Immature natural killer cell (primary cell): ENCODE data around the gene RNU1-2. TPM values are rescaled to one million over a fixed set of nuclear protein-coding genes. Genes with fewer than 3 reads are reported as not detected.
"Not testable (repeated sequence)": the region's sequence is repeated elsewhere in the genome, so short reads cannot be mapped to it uniquely, and the experiment has no call there.

Source experiments
- DNase-seq, 3 donors: peaks; one replicate each; pipeline ENCODE4 v3.0.0; 2022; ENCODE audit warnings: mixed read lengths in 1 of 3
- H3K27ac Mint-ChIP-seq, 6 donors: one replicate each; pipeline ENCODE4 v1.8.0; 2020; ENCODE audit warnings: mixed read lengths in 6 of 6, mild to moderate bottlenecking in 5 of 6, inconsistent platforms in 4 of 6, moderate library complexity in 3 of 6
- H3K27me3 Mint-ChIP-seq, 3 donors: one replicate each; pipeline ENCODE4 v1.8.0; 2020 to 2021; ENCODE audit warnings: low read depth in 3 of 3, mild to moderate bottlenecking in 3 of 3, mixed read lengths in 3 of 3, moderate library complexity in 3 of 3, inconsistent platforms in 1 of 3
- H3K36me3 Mint-ChIP-seq, 3 donors: one replicate each; pipeline ENCODE4 v1.8.0; 2020; ENCODE audit warnings: mixed read lengths in 3 of 3, inconsistent platforms in 2 of 3, mild to moderate bottlenecking in 2 of 3
- H3K4me1 Mint-ChIP-seq, 2 donors: one replicate each; pipeline ENCODE4 v1.8.0; 2020; ENCODE audit warnings: inconsistent platforms in 2 of 2, mild to moderate bottlenecking in 2 of 2, mixed read lengths in 2 of 2, moderate library complexity in 1 of 2
- H3K4me3 Mint-ChIP-seq, 5 donors: one replicate each; pipeline ENCODE4 v1.8.0; 2020; ENCODE audit warnings: mild to moderate bottlenecking in 5 of 5, mixed read lengths in 5 of 5, inconsistent platforms in 3 of 5, moderate library complexity in 3 of 5
- H3K9me3 Mint-ChIP-seq, 6 donors: one replicate each; pipeline ENCODE4 v1.8.0; 2020; ENCODE audit warnings: mild to moderate bottlenecking in 6 of 6, mixed read lengths in 6 of 6, inconsistent platforms in 4 of 6, moderate library complexity in 3 of 6
- polyA plus RNA-seq, 3 donors: library from polyadenylated mRNA; unstranded; fragments of 300-500 nt; fragmentation: Illumina TruSeq; gene quantifications; one replicate each; pipeline ENCODE4 v1.2.3, GENCODE V29; 2021

The RNU1-2 gene
- polyA plus RNA-seq, 3 donors from 2014 or later = 28.1 TPM; not detected in 2

- Mint-ChIP-seq H3K36me3 (peaks cover 0 to 5% (median 0%) of the 10 kb centered on the region in 3 donors), H3K4me1 (peaks cover 11 to 20% of the 10 kb centered on the region in 2 donors)
These were observed 12.3 kb downstream of the RNU1-2 start for GRCh38 chr1:16907870-16908758.

GRCh38 chr1:16911851-16912721 is 16.3 kb downstream of the RNU1-2 start:
- H3K36me3 Mint-ChIP-seq, H3K27me3 Mint-ChIP-seq, DNase-seq, H3K9me3 Mint-ChIP-seq: not testable (repeated sequence)
- Mint-ChIP-seq H3K27ac (peak overlapping the region in 1 of 6 donors; percentile 53), H3K4me1 (peaks cover 31 to 40% of the 10 kb centered on the region in 2 donors), H3K4me3 (peak overlapping the region in 4 of 5 donors; percentile 27 to 90 (median 46))

More at GRCh38 chr1:16907870-16908758, 12.3 kb downstream of the RNU1-2 start:
- Mint-ChIP-seq H3K27ac (peak overlapping the region; percentile 21 to 83 (median 48)), H3K9me3 (peaks cover 0 to 5% (median 0%) of the 10 kb centered on the region in 6 donors), H3K4me3 (peak overlapping the region in 1 of 5 donors; percentile 35), H3K27me3 (peaks cover 3 to 7% (median 5%) of the 10 kb centered on the region in 3 donors)
- no peak for DNase-seq

DNA sequence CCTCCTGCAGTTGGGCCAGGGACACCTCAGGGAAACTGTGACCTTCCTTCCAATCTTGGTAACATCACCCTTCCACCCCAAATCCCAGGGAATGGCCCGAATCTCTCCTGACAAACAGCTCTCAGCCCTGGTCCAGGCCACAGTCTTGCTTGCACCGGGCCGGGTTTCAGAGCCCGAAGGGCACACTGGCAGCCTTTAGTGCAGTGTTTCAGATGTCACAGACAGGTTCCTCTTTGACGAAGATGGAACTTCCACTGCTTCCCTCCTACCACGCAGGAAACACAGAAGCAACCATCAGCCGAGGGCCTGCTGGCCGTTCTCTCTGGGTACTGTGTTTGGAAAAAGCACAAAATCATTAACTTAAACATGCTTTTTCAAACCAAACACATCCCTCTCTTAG is 17.0 kb downstream of the RNU1-2 start:
- not testable (repeated sequence) for DNase-seq
- Mint-ChIP-seq H3K27ac (peak overlapping the region in 3 of 6 donors; percentile 26 to 84 (median 28)), H3K4me3 (peak overlapping the region; percentile 84 to 90 (median 87))

GRCh38 chr1:16913181-16913832 is 17.5 kb downstream of the RNU1-2 start:
- no peaks in the 10 kb centered on the region for H3K9me3 Mint-ChIP-seq
- peaks cover 0 to 3% (median 2%) of the 10 kb centered on the region in 3 donors for H3K27me3 Mint-ChIP-seq
- peaks cover 24 to 35% of the 10 kb centered on the region in 2 donors for H3K4me1 Mint-ChIP-seq
- no peaks in the 10 kb centered on the region for H3K36me3 Mint-ChIP-seq
- peak overlapping the region; percentile 84 to 90 (median 87) for H3K4me3 Mint-ChIP-seq
- no peak for DNase-seq
- H3K27ac Mint-ChIP-seq = peak overlapping the region; percentile 71 to 91 (median 84)

More for the DNA sequence above, 17.0 kb downstream of the RNU1-2 start:
- not testable (repeated sequence) for H3K36me3 Mint-ChIP-seq, H3K9me3 Mint-ChIP-seq, H3K27me3 Mint-ChIP-seq
- peaks cover 26 to 36% of the 10 kb centered on the region in 2 donors for H3K4me1 Mint-ChIP-seq

- H3K4me1 Mint-ChIP-seq = peaks cover 24 to 35% of the 10 kb centered on the region in 2 donors
- H3K36me3 Mint-ChIP-seq = no peaks in the 10 kb centered on the region
- DNase-seq = peak; percentile 92 to 96 (median 95)
- H3K9me3 Mint-ChIP-seq = no peaks in the 10 kb centered on the region
- peak overlapping the region; percentile 71 to 91 (median 85) for H3K27ac Mint-ChIP-seq
- peak overlapping the region; percentile 86 to 93 (median 90) for H3K4me3 Mint-ChIP-seq
- H3K27me3 Mint-ChIP-seq = peaks cover 0 to 3% (median 2%) of the 10 kb centered on the region in 3 donors
These were observed 18.3 kb downstream of the RNU1-2 start for GRCh38 chr1:16913833-16914662.

GRCh38 chr1:16914928-16915626 is 19.3 kb downstream of the RNU1-2 start:
- not testable (repeated sequence) for H3K9me3 Mint-ChIP-seq, H3K36me3 Mint-ChIP-seq, H3K27me3 Mint-ChIP-seq, DNase-seq
- H3K4me3 Mint-ChIP-seq = peak overlapping the region; percentile 73 to 93 (median 86)
- H3K4me1 Mint-ChIP-seq = peaks cover 24 to 33% of the 10 kb centered on the region in 2 donors
- H3K27ac Mint-ChIP-seq = peak overlapping the region; percentile 67 to 88 (median 81)

GRCh38 chr1:16915627-16915973 is 19.8 kb downstream of the RNU1-2 start:
- Mint-ChIP-seq H3K27ac (peak overlapping the region; percentile 67 to 82 (median 73)), H3K4me3 (peak overlapping the region; percentile 73 to 93 (median 86)), H3K27me3 (peaks cover 0 to 3% (median 2%) of the 10 kb centered on the region in 3 donors), H3K4me1 (peaks cover 24 to 33% of the 10 kb centered on the region in 2 donors), H3K36me3 (no peaks in the 10 kb centered on the region), H3K9me3 (no peaks in the 10 kb centered on the region)
- no peak for DNase-seq

DNA sequence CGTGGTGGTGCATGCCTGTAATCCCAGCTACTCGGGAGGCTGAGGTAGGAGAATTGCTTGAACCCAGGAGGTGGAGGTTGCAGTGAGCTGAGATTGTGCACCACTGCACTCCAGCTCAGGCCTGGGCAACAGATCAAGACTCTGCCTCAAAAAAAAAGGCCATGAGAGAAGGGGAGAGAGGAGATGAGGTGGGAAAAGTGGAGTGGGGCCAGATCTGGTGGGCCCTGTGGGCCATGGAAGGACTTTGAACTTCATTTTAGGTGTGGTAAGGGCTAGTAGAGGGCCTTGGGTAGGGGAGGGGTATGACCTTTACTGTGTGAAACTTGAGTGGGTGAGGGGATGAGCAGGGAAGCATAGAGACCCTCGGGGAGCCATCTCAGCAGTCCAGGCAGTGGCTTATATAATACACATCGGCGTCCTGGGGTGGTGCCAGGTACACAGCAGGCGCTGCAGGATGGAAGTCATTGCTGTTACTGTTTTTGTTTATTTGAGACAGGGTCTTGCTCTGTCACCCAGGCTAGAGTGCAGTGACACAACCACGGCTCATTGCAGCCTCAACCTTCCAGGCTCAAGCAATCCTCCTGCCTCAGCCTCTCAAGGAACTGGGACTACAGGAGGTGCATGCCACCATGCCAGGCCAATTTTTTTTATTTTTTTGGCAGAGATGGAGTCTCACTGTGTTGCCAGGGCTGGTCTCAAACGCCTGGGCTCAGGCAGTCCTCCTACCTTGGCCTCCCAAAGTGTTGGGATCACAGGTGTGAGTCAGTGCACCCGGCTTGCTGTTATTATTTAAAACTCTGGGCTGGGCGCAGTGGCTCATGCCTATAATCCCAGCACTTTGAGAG is 20.5 kb downstream of the RNU1-2 start:
- H3K27me3 Mint-ChIP-seq, H3K9me3 Mint-ChIP-seq, H3K36me3 Mint-ChIP-seq, DNase-seq: not testable (repeated sequence)
- Mint-ChIP-seq H3K4me3 (peak overlapping the region; percentile 18 to 86 (median 37)), H3K4me1 (peaks cover 29 to 37% of the 10 kb centered on the region in 2 donors), H3K27ac (peak overlapping the region in 4 of 6 donors; percentile 9 to 68 (median 37))

DNA sequence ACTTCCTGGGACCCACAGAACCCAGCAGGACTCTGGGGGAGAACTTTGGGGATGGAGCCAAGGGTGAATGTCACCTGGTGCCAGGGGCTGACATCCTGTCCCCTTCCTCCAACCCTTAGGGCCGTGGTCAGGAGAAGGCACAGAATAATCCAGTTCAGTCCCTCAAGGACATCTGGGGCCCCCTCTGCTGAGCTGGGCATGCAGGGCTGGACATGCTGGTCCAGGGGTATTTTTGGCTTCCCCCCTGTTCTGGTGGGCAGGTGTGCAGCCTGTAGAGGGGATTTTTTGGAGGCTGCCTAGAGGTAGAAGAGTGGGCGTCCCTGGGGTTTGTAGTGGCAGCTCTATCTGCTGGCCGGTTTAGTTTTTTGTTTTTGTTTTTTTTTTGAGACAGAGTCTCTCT is 22.6 kb downstream of the RNU1-2 start:
- no peak overlapping the region for H3K27ac Mint-ChIP-seq
- no peak overlapping the region for H3K4me3 Mint-ChIP-seq
- DNase-seq = no peak
- H3K27me3 Mint-ChIP-seq = peaks cover 0 to 6% (median 4%) of the 10 kb centered on the region in 3 donors
- no peaks in the 10 kb centered on the region for H3K36me3 Mint-ChIP-seq
- peaks cover 38 to 39% of the 10 kb centered on the region in 2 donors for H3K4me1 Mint-ChIP-seq
- no peaks in the 10 kb centered on the region for H3K9me3 Mint-ChIP-seq

DNA sequence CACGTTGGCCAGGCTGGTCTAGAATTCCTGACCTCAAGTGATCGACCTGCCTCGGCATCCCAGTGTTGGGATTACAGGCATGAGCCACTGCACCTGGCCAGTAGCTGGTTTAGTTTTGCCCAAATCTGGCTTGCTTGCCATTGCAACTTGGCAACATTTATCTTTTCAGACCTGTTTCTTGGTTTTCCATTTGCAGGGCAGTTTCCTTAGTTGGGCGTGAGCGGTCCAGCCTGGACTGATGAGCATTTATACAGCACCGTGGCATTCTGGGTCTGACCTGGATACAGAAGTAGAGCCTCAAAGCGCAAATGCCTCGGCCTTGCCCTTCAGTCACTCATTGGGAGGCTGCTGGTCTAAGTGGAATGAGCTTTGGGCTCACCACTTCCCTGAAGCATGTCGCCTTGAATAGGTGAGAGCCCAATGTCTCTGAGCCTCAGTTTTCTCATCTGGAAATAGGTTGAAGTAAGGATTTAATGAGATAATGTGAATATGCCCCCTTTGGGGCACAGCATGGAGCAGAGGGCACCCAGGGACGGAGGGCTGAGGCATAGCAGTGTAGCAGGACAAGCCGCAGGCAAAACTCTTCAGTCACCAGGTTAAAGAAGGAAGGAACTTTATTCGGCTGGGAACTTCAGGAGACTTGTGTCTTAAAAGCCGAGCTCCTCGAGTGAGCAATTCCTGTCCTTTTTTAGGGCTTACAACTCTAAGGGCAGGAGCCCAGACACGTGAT is 23.3 kb downstream of the RNU1-2 start:
- H3K4me3 Mint-ChIP-seq, H3K9me3 Mint-ChIP-seq, H3K36me3 Mint-ChIP-seq, H3K27ac Mint-ChIP-seq, H3K27me3 Mint-ChIP-seq, DNase-seq: not testable (repeated sequence)
- H3K4me1 Mint-ChIP-seq = peaks cover 35% of the 10 kb centered on the region in 2 donors

GRCh38 chr1:16920951-16921350 is 25.2 kb downstream of the RNU1-2 start:
- Mint-ChIP-seq H3K36me3 (no peaks in the 10 kb centered on the region), H3K27ac (no peak overlapping the region), H3K9me3 (no peaks in the 10 kb centered on the region), H3K27me3 (peaks cover 0 to 5% (median 4%) of the 10 kb centered on the region in 3 donors), H3K4me3 (peak overlapping the region in 2 of 5 donors; percentile 2 to 66), H3K4me1 (peaks cover 21 to 24% of the 10 kb centered on the region in 2 donors)
- no peak for DNase-seq
